T-helper 1 cell (primary cell): ENCODE data around the gene SLC37A1.
A peak's percentile ranks its signal among the peaks of the same experiment; 100 is the strongest.
"Not testable (repeated sequence)": the region's sequence is repeated elsewhere in the genome, so short reads cannot be mapped to it uniquely, and the experiment has no call there.

ENCODE experiments used
- DNase-seq, 5 donors: peaks; one replicate each; pipeline ENCODE4 v3.0.0-alpha.2; 2012 to 2020

SLC37A1 gene

DNA sequence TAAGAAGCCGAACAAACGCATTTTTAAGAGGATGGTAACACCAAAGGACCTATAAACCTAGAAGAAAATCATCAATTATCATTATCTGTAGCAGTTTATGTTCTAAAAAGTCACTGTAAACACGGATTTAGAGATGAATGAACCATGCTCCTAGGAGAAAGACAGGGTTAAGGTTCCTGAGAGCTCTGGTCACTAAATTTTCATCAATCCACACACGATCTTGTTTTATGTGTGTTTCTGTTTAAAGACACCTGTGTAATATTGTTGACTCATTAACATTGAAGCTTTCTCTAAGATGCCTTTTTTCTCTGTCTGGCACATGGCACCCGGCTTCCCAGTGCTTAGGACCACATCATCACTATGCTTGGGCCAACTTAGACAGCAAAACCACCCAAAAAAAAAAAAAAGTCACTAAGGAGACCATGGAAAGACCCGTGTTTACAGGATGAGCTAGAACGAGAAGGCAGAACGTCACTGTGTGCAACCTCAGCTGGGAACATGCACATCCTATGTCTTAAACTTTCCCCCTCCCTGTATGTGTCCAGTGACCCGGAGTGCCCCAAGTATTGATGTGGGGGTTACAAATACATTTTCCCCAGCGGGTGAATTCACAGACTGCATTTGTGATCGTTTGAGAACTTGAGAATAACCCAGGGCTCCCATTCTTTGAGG is 84.0 kb downstream of the SLC37A1 start:
- no peak for DNase-seq

DNA sequence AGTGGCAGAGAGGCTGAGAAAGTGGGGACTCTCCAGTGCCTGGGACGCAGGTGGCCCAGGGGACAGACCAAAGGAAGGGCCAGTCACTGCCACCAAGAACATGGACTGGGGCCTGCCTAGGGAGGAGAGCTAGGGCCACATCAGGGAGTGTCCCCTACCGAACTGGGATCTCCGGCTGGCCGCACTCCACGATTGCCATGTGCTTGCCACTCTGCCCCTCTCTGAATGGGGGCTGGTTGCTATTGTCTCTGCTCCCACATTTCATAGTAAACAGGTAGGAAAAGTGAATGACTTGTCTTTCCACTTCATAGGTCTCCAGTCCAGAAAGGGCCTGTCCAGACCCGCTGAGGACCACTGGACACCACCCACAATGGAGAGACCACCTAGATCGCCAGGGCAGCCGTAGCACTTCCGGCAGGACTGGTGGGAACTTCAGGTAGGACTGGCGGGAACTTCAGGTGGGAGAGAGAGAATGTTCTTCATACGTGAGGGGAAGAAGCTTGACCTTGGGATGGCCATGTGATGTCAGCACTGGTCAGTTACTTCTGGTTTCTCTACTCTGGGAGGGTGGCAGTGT is 84.6 kb downstream of the SLC37A1 start:
- DNase-seq = no peak

GRCh38 chr21:42599486-42599885 is 85.8 kb downstream of the SLC37A1 start:
- DNase-seq = no peak

DNA sequence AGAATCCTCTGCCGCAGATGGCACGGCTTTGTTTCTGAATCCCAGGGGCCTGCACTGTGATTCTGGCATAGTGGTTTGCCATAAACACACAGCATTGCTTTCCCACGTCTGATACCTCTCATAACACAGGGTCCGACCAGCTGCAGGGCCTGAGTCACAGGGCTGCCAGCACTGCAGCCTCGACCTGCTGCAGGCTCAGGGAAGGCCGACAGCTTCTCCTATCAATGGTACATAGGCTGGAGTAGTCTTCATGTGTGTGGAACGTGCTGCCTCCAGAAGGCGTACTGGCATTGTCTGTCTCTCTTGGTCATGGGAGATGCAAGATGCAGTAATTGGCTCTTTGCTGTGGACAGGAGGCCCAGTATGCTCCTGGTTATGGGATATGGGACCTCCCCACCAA is 86.3 kb downstream of the SLC37A1 start:
- no peak for DNase-seq

DNA sequence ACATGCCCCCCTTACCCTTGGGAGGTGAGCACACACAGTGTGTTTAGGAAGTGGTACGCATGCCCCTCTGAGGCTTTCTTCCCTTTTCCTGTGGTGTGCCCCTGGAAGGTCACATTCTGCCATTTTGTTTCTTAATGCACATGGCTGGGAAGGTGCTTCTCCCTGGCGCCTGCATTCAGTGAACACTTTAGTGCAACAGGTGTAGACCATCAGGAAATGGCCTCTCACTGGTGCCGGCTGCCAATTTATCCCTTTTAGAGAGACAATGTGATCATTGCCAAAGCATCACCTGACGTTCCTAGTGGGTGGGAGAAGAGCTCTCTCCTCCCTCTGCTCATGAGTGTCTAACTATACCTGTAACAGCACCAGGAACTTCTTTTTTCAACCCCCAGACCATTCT is 88.0 kb downstream of the SLC37A1 start:
- DNase-seq = no peak

GRCh38 chr21:42607102-42607501 is 93.5 kb downstream of the SLC37A1 start:
- no peak for DNase-seq

- no peak for DNase-seq
Measured at GRCh38 chr21:42607525-42608102, 94.0 kb downstream of the SLC37A1 start.

DNA sequence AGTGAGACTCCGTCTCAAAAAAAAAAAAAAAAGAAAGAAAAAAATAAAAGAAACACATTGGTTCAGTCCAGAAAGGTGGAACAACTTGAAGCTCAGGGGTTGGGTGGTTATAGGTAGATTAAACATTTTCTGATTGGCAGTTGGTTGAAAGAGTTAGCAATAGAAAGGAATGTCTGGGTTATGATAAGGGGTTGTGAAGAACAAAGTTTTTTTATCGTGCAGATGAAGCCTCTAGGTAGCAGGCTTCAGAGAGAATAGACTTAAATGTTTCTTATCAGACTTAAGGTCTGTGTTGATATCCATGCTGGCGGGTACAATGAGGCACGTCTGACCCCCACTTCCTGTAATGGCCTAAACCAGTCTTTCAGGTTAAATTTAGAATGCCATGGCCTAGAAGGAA is 94.8 kb downstream of the SLC37A1 start:
- no peak for DNase-seq

DNA sequence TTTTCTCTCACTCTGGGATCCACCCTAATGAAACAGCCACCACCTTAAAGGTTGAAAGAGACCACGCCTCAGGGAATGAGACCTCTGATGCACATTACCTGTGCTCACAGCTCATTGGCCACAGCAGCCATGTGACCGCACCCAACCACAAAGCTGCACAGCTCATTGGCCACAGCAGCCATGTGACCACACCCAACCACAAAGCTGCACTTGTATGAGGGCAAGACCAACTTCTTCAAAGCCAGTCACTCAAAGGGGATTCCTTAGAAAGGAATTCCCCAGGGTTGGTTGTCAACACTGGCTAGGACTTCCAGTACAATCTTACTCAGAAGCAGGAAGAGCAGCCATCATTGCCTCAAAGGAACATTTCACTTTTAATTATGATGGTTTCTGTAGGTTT is 96.2 kb downstream of the SLC37A1 start:
- peak in 1 of 5 donors; percentile 20 for DNase-seq

DNA sequence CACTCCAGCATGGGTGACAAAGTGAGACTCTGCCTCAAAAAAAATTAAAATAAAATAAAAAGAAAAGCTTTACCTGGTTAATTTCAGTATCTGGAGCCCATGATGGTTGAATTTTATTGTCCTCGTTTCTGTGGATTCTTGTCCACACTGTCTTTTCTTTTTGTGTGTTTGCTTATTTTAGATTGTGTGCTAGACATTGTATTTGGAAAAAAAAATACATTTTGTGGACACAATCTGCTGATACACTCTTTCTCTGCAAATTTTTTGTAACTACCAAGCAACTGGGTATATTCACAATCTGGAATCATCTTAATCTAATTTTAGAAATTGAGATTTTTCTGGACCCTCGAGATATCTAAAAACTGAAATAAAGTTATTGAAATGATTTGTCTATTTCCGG is 98.2 kb downstream of the SLC37A1 start:
- no peak for DNase-seq

DNA sequence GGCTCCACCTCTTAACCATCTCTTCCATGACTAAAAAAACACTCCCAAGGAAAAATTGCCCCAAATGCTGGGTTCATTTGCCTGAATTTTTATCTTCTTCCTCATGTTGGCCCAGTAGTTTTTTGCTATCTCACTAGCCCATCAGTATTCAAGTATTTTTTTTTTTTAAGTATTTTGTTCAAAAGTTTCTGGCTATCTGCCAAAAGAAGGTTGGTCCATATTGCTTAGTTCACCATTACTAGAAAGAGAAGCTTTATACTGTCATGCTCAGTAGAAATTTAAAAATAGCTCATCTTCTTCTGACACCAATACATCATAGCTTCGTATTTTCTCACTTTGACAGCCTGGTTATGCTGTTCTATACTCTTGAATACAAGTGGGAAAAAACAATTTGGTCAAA is 98.7 kb downstream of the SLC37A1 start:
- no peak for DNase-seq

GRCh38 chr21:42613756-42614155 is 100.1 kb downstream of the SLC37A1 start:
- DNase-seq = no peak

- DNase-seq = peak in 4 of 5 donors; percentile 25 to 45 (median 32)
Measured at GRCh38 chr21:42614396-42614795, 100.7 kb downstream of the SLC37A1 start.

- peak; percentile 23 to 71 (median 42) for DNase-seq
Measured at GRCh38 chr21:42614811-42615351, 101.2 kb downstream of the SLC37A1 start.

DNA sequence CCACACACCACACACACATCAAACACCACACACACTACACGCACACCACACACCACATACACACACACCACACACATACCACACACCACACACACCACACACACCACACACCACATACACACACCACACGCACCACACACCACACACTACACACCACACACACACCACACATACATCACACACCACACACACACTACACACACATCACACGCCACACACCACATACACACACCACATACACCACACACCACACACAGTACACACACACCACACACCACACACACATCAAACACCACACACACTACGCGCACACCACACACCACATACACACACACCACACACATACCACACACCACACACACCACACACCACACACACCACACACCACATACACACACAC is 101.7 kb downstream of the SLC37A1 start:
- not testable (repeated sequence) for DNase-seq

DNA sequence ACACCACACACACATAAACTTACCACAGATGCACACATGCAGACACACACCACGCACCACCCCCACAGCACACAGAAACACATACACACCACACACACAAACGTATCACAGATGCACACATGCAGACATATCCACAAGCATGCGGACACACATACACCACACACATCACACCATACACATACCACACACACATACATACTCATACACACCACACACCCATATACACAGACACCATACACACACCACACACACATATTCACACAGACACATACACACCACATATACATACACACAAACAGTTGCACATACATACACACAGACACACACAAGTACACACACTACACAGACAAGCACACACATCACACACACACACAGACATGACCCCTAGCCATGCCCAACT is 102.3 kb downstream of the SLC37A1 start:
- DNase-seq = no peak

DNA sequence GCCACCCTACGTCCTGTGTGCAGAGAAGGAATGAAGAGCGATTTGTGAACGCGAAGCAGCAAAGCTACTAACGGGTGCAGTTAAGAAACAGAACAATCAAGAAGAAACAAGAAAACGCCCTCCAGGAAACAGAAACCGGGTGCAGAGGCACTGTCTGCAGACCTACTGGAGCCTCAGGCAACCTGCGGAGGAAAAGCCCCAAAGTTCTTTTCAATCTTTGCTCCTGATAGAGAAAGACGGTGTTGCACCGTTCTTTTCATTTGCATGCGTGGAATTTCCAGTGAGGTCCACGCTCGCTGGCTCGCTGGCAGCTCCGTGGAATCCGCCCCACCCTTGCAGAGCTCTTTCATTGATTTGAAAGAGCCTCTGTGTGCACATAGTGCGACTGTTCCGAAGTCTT is 102.8 kb downstream of the SLC37A1 start:
- peak in 2 of 5 donors; percentile 17 to 44 for DNase-seq

GRCh38 chr21:42616941-42617340 is 103.3 kb downstream of the SLC37A1 start:
- no peak for DNase-seq

GRCh38 chr21:42617486-42617885 is 103.8 kb downstream of the SLC37A1 start:
- no peak for DNase-seq

DNA sequence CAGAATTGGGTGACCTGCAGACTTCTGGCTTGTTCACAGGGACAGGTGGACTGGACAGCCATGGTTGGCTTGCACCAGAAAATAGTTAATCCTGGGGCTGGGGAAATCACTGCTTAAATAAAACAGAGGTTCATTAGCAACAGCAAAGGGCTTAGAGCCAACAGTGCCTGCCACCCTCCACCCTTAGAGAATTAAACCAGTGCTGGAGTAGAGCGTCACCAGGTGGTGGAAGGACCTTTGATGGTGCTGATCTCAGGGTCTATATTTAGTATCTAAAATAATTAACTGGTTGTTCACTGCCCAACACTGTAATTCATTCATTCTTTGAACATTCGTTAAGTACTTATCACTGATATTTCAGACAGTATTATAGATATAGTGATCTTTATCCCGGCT is 105.1 kb downstream of the SLC37A1 start:
- DNase-seq = no peak

- DNase-seq = no peak
Measured at GRCh38 chr21:42619166-42619565, 105.5 kb downstream of the SLC37A1 start.

GRCh38 chr21:42619841-42620240 is 106.2 kb downstream of the SLC37A1 start:
- no peak for DNase-seq

DNA sequence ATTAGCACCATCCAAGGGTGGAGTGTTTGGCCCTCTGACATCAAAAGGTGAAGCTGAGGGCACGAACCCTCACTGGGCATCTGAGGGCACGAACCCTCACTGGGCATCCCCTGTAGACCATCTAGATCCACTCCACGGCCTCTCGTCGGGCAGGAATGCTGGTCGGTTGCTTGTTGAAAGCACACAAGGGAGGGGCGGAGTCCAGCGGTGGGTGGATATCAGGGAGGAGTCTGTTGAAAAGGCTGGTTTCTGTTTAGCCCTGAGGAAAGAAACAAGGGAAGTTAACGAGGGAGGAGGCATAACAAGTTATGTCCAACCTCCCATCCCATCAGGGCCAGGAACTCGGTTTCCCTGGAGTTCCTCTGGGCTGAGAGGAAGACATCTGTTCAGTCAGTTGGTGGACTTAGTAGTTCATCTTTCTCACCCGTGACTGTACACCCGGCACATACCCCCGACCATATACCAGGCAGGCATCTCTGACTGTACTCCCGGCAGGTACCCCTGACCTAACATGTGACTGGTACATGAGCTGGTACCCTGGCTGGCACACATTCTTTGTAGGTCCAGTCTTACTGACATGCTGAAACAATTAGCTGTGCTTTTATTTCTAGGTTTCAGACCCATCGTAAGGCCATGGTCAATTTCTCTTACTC is 107.6 kb downstream of the SLC37A1 start:
- no peak for DNase-seq

- DNase-seq = no peak
Measured at GRCh38 chr21:42621819-42622177, 108.1 kb downstream of the SLC37A1 start.
